ENCODE results near the gene WNK3. TPM values are rescaled to one million over a fixed set of nuclear protein-coding genes. Genes with fewer than 3 reads are reported as not detected.

WNK3 gene
- polyA plus RNA-seq, 1 of the 3 experiments (the other 2 are of a cell fraction) = 0.54 TPM

- no peak overlapping the region for H3K4me2 ChIP-seq
- no peak overlapping the region for H3K27ac ChIP-seq (ENCODE audit: low read depth in 2 of 2, low read length in 1 of 2)
- H4K20me1 ChIP-seq (ENCODE audit: insufficient read depth) = peaks cover 5% of the 10 kb centered on the region; the same call in 1 of the 2 replicates
- peaks cover 8% of the 10 kb centered on the region for H3F3A ChIP-seq (replicated peaks; ENCODE audit: insufficient read depth)
- H2AFZ ChIP-seq (ENCODE audit: low read depth) = no peak overlapping the region
- no peaks in the 10 kb centered on the region; a peak in 1 of 4 replicates for H3K4me1 ChIP-seq (ENCODE audit: control insufficient read depth in 1 of 2, insufficient read depth in 2 of 2, low read depth in 1 of 2, low read length in 1 of 2)
- H3K36me3 ChIP-seq (replicated peaks in 1 of 2; ENCODE audit: control insufficient read depth in 1 of 2, insufficient read depth in 2 of 2, low read length in 1 of 2) = peaks cover 0 to 5% of the 10 kb centered on the region in 2 experiments
- WGBS (ENCODE audit: low lambda C conversion rate) = 50% methylated on average over 3 of the region's 3 CpGs
- no peaks in the 10 kb centered on the region for H3K9me3 ChIP-seq
- H3K9ac ChIP-seq = no peak overlapping the region
- H3K9me2 ChIP-seq = no peaks in the 10 kb centered on the region
- H3K79me2 ChIP-seq (ENCODE audit: insufficient read depth) = peaks cover 55% of the 10 kb centered on the region
- no peak for DNase-seq
- H3K27me3 ChIP-seq (ENCODE audit: insufficient read depth) = no peaks in the 10 kb centered on the region
- ChIA-PET POLR2A (no interaction called here), CTCF (no interaction called here)
- no peak overlapping the region for H3K4me3 ChIP-seq (ENCODE audit: low read depth in 2 of 2, low read length in 1 of 2)
- TF ChIP-seq MEF2A (IDR thresholded peaks at IDR 0.05; ENCODE audit: borderline replicate concordance, low read depth) = no peak
- TF ChIP-seq YY1 (IDR thresholded peaks at IDR 0.05; ENCODE audit: low read depth) = no peak
Observed at GRCh38 chrX:54173791-54174190, 184.1 kb downstream of the WNK3 start.

GRCh38 chrX:54172455-54172854 is 185.4 kb downstream of the WNK3 start:
- no peak overlapping the region for H3K9ac ChIP-seq
- no peak for DNase-seq
- H4K20me1 ChIP-seq (ENCODE audit: insufficient read depth) = no peaks in the 10 kb centered on the region
- no peak overlapping the region for H3K4me3 ChIP-seq (ENCODE audit: low read depth in 2 of 2, low read length in 1 of 2)
- H3K27ac ChIP-seq (ENCODE audit: low read depth in 2 of 2, low read length in 1 of 2) = no peak overlapping the region
- WGBS (ENCODE audit: low lambda C conversion rate) = 36% methylated on average over 3 of the region's 3 CpGs
- POLR2A ChIA-PET = no interaction called here
- CTCF ChIA-PET = interaction anchor here (0.6 kb wide), 1 partner anchor 15 kb away, joined by 3 read pairs; no protein-coding TSS in a partner anchor
- H3K9me3 ChIP-seq = no peaks in the 10 kb centered on the region
- peaks cover 0 to 5% of the 10 kb centered on the region in 2 experiments for H3K36me3 ChIP-seq (replicated peaks in 1 of 2; ENCODE audit: control insufficient read depth in 1 of 2, insufficient read depth in 2 of 2, low read length in 1 of 2)
- H3F3A ChIP-seq (replicated peaks; ENCODE audit: insufficient read depth) = no peaks in the 10 kb centered on the region
- H3K4me2 ChIP-seq = no peak overlapping the region
- H3K79me2 ChIP-seq (ENCODE audit: insufficient read depth) = peaks cover 43% of the 10 kb centered on the region
- TF ChIP-seq, protein P1, sequence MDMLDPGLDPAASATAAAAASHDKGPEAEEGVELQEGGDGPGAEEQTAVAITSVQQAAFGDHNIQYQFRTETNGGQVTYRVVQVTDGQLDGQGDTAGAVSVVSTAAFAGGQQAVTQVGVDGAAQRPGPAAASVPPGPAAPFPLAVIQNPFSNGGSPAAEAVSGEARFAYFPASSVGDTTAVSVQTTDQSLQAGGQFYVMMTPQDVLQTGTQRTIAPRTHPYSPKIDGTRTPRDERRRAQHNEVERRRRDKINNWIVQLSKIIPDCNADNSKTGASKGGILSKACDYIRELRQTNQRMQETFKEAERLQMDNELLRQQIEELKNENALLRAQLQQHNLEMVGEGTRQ (IDR thresholded peaks at IDR 0.05; ENCODE audit: borderline replicate concordance, low read depth, low read length) = no peak
- no peak for TF ChIP-seq GATA2 (CRISPR knock-in tag; IDR thresholded peaks at IDR 0.05)
- TF ChIP-seq EZH2phosphoT487 (IDR thresholded peaks at IDR 0.05; ENCODE audit: borderline replicate concordance, low read depth) = no peak
- TF ChIP-seq RXRA (IDR thresholded peaks at IDR 0.05; ENCODE audit: borderline replicate concordance, low read depth) = no peak
- TF ChIP-seq NFIC (IDR thresholded peaks at IDR 0.05; ENCODE audit: borderline replicate concordance) = no peak
- TF ChIP-seq JUND (IDR thresholded peaks at IDR 0.05) = no peak
- TF ChIP-seq TEAD4 (IDR thresholded peaks at IDR 0.05; ENCODE audit: borderline replicate concordance, insufficient read depth) = no peak
- TF ChIP-seq TAF1 (IDR thresholded peaks at IDR 0.05; ENCODE audit: borderline replicate concordance, low read depth, low read length) = no peak
- TF ChIP-seq, protein P2, sequence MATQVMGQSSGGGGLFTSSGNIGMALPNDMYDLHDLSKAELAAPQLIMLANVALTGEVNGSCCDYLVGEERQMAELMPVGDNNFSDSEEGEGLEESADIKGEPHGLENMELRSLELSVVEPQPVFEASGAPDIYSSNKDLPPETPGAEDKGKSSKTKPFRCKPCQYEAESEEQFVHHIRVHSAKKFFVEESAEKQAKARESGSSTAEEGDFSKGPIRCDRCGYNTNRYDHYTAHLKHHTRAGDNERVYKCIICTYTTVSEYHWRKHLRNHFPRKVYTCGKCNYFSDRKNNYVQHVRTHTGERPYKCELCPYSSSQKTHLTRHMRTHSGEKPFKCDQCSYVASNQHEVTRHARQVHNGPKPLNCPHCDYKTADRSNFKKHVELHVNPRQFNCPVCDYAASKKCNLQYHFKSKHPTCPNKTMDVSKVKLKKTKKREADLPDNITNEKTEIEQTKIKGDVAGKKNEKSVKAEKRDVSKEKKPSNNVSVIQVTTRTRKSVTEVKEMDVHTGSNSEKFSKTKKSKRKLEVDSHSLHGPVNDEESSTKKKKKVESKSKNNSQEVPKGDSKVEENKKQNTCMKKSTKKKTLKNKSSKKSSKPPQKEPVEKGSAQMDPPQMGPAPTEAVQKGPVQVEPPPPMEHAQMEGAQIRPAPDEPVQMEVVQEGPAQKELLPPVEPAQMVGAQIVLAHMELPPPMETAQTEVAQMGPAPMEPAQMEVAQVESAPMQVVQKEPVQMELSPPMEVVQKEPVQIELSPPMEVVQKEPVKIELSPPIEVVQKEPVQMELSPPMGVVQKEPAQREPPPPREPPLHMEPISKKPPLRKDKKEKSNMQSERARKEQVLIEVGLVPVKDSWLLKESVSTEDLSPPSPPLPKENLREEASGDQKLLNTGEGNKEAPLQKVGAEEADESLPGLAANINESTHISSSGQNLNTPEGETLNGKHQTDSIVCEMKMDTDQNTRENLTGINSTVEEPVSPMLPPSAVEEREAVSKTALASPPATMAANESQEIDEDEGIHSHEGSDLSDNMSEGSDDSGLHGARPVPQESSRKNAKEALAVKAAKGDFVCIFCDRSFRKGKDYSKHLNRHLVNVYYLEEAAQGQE (IDR thresholded peaks at IDR 0.05; ENCODE audit: low read depth, low read length) = no peak
- TF ChIP-seq FOXJ3 (CRISPR knock-in tag; IDR thresholded peaks at IDR 0.05) = no peak
- no peaks in the 10 kb centered on the region for H3K27me3 ChIP-seq (ENCODE audit: insufficient read depth)
- no peaks in the 10 kb centered on the region for H3K9me2 ChIP-seq
- no peak overlapping the region for H2AFZ ChIP-seq (ENCODE audit: low read depth)
- H3K4me1 ChIP-seq (ENCODE audit: control insufficient read depth in 1 of 2, insufficient read depth in 2 of 2, low read depth in 1 of 2, low read length in 1 of 2) = no peaks in the 10 kb centered on the region; a peak in 1 of 4 replicates
